ENCODE data around the gene CABYR. TPM values are rescaled to one million over a fixed set of nuclear protein-coding genes. Genes with fewer than 3 reads are reported as not detected.

The CABYR gene
- total and polyA plus RNA-seq, 2 of the 13 experiments (the other 11 are each of a cell fraction or from before 2014, with no cell fraction given) = 0.71 to 0.88 TPM

- TF ChIP-seq SP2 (CRISPR knock-in tag; IDR thresholded peaks at IDR 0.05) (no peak), PHF8 (CRISPR knock-in tag; IDR thresholded peaks at IDR 0.05) (no peak), ATF7 (IDR thresholded peaks at IDR 0.05) (no peak), ATF7 (CRISPR knock-in tag; IDR thresholded peaks at IDR 0.05) (no peak), NCOA1 (CRISPR knock-in tag; IDR thresholded peaks at IDR 0.05) (no peak), ARNT2 (CRISPR knock-in tag; IDR thresholded peaks at IDR 0.05; ENCODE audit: low read depth) (no peak)
These were observed 49.8 kb upstream of the CABYR start (continued) for GRCh38 chr18:24089076-24089475.

- no peak for ATAC-seq
- no peaks in the 10 kb centered on the region for H3K4me1 ChIP-seq (ENCODE audit: insufficient read depth, low read length)
- H4K20me1 ChIP-seq (ENCODE audit: insufficient read depth, low read length) = no peaks in the 10 kb centered on the region
- 90% methylated on average over 4 of the region's 4 CpGs for WGBS (ENCODE audit: low lambda C conversion rate)
- no peak overlapping the region for H2AFZ ChIP-seq (ENCODE audit: low read length)
- no peak overlapping the region for H3K27ac ChIP-seq (ENCODE audit: extremely low read length, insufficient read depth, low read length)
- H3K4me3 ChIP-seq (replicated peaks in 1 of 3; ENCODE audit: insufficient read depth in 1 of 3, low read depth in 2 of 3, low read length in 3 of 3) = no peak overlapping the region
- H3K79me2 ChIP-seq (ENCODE audit: insufficient read depth, low read length) = no peaks in the 10 kb centered on the region
- no peak for TF ChIP-seq RNF2 (conservative IDR thresholded peaks at IDR 0.05; ENCODE audit: low read depth)
- TF ChIP-seq ATF7 (IDR thresholded peaks at IDR 0.05) = no peak
- TF ChIP-seq ATF7 (CRISPR knock-in tag; IDR thresholded peaks at IDR 0.05) = no peak
- H3K27me3 ChIP-seq (ENCODE audit: control insufficient read depth in 1 of 2, insufficient read depth in 2 of 2, low read length in 2 of 2) = no peaks in the 10 kb centered on the region
- no peak overlapping the region for H3K9ac ChIP-seq (ENCODE audit: insufficient read depth, low read depth, low read length)
- ChIA-PET CTCF (ENCODE audit: low intra/inter-chr PET ratio, low total read pairs) (no interaction called here), POLR2A (no interaction called here)
- no peak for DNase-seq (ENCODE audit: low spot score)
- no peaks in the 10 kb centered on the region for H3K36me3 ChIP-seq (replicated peaks in 1 of 2; ENCODE audit: control insufficient read depth in 1 of 2, insufficient read depth in 2 of 2, low read length in 2 of 2)
- H3K9me3 ChIP-seq (ENCODE audit: low read length) = no peaks in the 10 kb centered on the region
- FAIRE-seq = no peak
- H3K4me2 ChIP-seq (ENCODE audit: low read depth, low read length) = no peak overlapping the region
- intact Hi-C loops (cut with micrococcal nuclease; ENCODE audit: unreplicated experiment) = no loop called here
- BruUV-seq (replicated peaks) = no TSS peak
- in situ Hi-C loops (cut with HindIII; ENCODE audit: extremely low pct_ligation_motif_present, low pct_unique_long_range_greater_than_20kb) = no loop called here
These were observed 49.1 kb upstream of the CABYR start for GRCh38 chr18:24089515-24090337.

GRCh38 chr18:24090876-24091275 is 48.0 kb upstream of the CABYR start:
- ATAC-seq (no peak), DNase-seq (ENCODE audit: low spot score) (no peak), FAIRE-seq (no peak)
- intact Hi-C loops (cut with micrococcal nuclease; ENCODE audit: unreplicated experiment) = no loop called here
- POLR2A ChIA-PET = no interaction called here
- Histone ChIP-seq H3K36me3 (replicated peaks in 1 of 2; ENCODE audit: control insufficient read depth in 1 of 2, insufficient read depth in 2 of 2, low read length in 2 of 2) (no peaks in the 10 kb centered on the region), H3K4me3 (replicated peaks in 1 of 3; ENCODE audit: insufficient read depth in 1 of 3, low read depth in 2 of 3, low read length in 3 of 3) (no peak overlapping the region), H3K4me2 (ENCODE audit: low read depth, low read length) (no peak overlapping the region), H3K4me1 (ENCODE audit: insufficient read depth, low read length) (no peaks in the 10 kb centered on the region), H3K79me2 (ENCODE audit: insufficient read depth, low read length) (no peaks in the 10 kb centered on the region), H2AFZ (ENCODE audit: low read length) (no peak overlapping the region), H3K9ac (ENCODE audit: insufficient read depth, low read depth, low read length) (no peak overlapping the region), H4K20me1 (ENCODE audit: insufficient read depth, low read length) (no peaks in the 10 kb centered on the region), H3K27me3 (ENCODE audit: control insufficient read depth in 1 of 2, insufficient read depth in 2 of 2, low read length in 2 of 2) (no peaks in the 10 kb centered on the region), H3K27ac (ENCODE audit: extremely low read length, insufficient read depth, low read length) (no peak overlapping the region), H3K9me3 (ENCODE audit: low read length) (no peaks in the 10 kb centered on the region)
- in situ Hi-C loops (cut with HindIII; ENCODE audit: extremely low pct_ligation_motif_present, low pct_unique_long_range_greater_than_20kb) = no loop called here
- WGBS (ENCODE audit: low lambda C conversion rate) = 97% methylated on average over 13 of the region's 13 CpGs
- TF ChIP-seq NR1H2 (CRISPR knock-in tag; IDR thresholded peaks at IDR 0.05; ENCODE audit: borderline replicate concordance, low read depth) = no peak
- CTCF ChIA-PET (ENCODE audit: low intra/inter-chr PET ratio, low total read pairs) = no interaction called here
- BruUV-seq (replicated peaks) = no TSS peak

Measured in HepG2 (cell line).